Ascending aorta (tissue), 2 donors: Measurements from ENCODE around the gene PTGDS. TPM values are rescaled to one million over a fixed set of nuclear protein-coding genes. Genes with fewer than 3 reads are reported as not detected.
A peak's percentile ranks its signal among the peaks of the same experiment; 100 is the strongest.

ENCODE experiments used
- DNase-seq, 2 donors: peaks; one replicate each; pipeline ENCODE4 v3.0.0-alpha.2; 2019; ENCODE audit warnings: low spot score in 2 of 2
- H3K27ac ChIP-seq, 2 donors: fragments of 200-600 bp; sonication (generic); one replicate each; pipeline ENCODE4 v1.5.1; 2016 to 2017; ENCODE audit warnings: mild to moderate bottlenecking in 1 of 2
- H3K27me3 ChIP-seq: fragments of 200-600 bp; sonication (generic); one replicate; pipeline ENCODE4 v1.5.1; 2017
- H3K36me3 ChIP-seq, 2 donors: fragments of 200-600 bp; sonication (generic); one replicate each; pipeline ENCODE4 v1.5.1; 2016
- H3K4me1 ChIP-seq, 2 donors: fragments of 200-600 bp; sonication (generic); one replicate each; pipeline ENCODE4 v1.5.1; 2016 to 2017; ENCODE audit warnings: mild to moderate bottlenecking in 1 of 2
- H3K4me3 ChIP-seq, 2 donors: fragments of 200-600 bp; sonication (generic); one replicate each; pipeline ENCODE4 v1.5.1; 2016 to 2017; ENCODE audit warnings: mild to moderate bottlenecking in 1 of 2
- H3K9me3 ChIP-seq, 2 donors: fragments of 200-600 bp; sonication (generic); one replicate each; pipeline ENCODE4 v1.5.1; 2016
- CTCF ChIP-seq, 3 experiments: fragments of 200-600 bp in 2 of 3; fragments of 450-650 bp in 1 of 3; sonication (generic) in 2 of 3; IDR thresholded peaks; one replicate each; pipeline ENCODE4 v1.5.1; 2016 to 2019; ENCODE audit warnings: antibody characterized with exemption in 3 of 3, mild to moderate bottlenecking in 1 of 3, moderate library complexity in 1 of 3
- intact Hi-C: fragments of 100-400 bp; cut with DNase I; formaldehyde crosslinking; loops from one replicate; pipeline ENCODE4 v1.15.1; 2023
- total RNA-seq: library from RNA; depleted of rRNA; stranded (reverse); fragments of >200 nt; gene quantifications from one replicate; pipeline ENCODE4 v1.1.0, GENCODE V29; 2016

PTGDS gene
- total RNA-seq, 1 donor from 2014 or later = 68.3 TPM

- Histone ChIP-seq H3K4me3 (no peak overlapping the region), H3K36me3 (no peaks in the 10 kb centered on the region), H3K27me3 (no peaks in the 10 kb centered on the region), H3K9me3 (no peaks in the 10 kb centered on the region), H3K27ac (no peak overlapping the region), H3K4me1 (peaks cover 7 to 8% of the 10 kb centered on the region in 2 donors)
- DNase-seq = no peak
- TF ChIP-seq CTCF (IDR thresholded peaks at IDR 0.05) = no peak
- intact Hi-C loops = no loop called here
Measured at GRCh38 chr9:136974817-136975535, 2.3 kb upstream of the PTGDS start.

- no peak overlapping the region for H3K27ac ChIP-seq
Measured at GRCh38 chr9:136975644-136976043, 1.7 kb upstream of the PTGDS start.

GRCh38 chr9:136977649-136978072, 357 bp downstream of the PTGDS start:
- peaks cover 7 to 8% of the 10 kb centered on the region in 2 donors for H3K4me1 ChIP-seq
- H3K4me3 ChIP-seq = peak overlapping the region; percentile 46 to 73
- no peak overlapping the region for H3K27ac ChIP-seq
- TF ChIP-seq CTCF (IDR thresholded peaks at IDR 0.05) = no peak
- no peaks in the 10 kb centered on the region for H3K9me3 ChIP-seq
- no peak for DNase-seq
- no peaks in the 10 kb centered on the region for H3K27me3 ChIP-seq
- no peaks in the 10 kb centered on the region for H3K36me3 ChIP-seq
- intact Hi-C loops = no loop called here

More at GRCh38 chr9:136975644-136976043, 1.7 kb upstream of the PTGDS start:
- Histone ChIP-seq H3K4me1 (peaks cover 7 to 8% of the 10 kb centered on the region in 2 donors), H3K36me3 (no peaks in the 10 kb centered on the region), H3K4me3 (no peak overlapping the region), H3K27me3 (no peaks in the 10 kb centered on the region), H3K9me3 (no peaks in the 10 kb centered on the region)
- intact Hi-C loops = no loop called here
- peak in 1 of 3 experiments; percentile 7 for TF ChIP-seq CTCF (IDR thresholded peaks at IDR 0.05)
- DNase-seq = no peak

- no peak for DNase-seq
- peak overlapping the region; percentile 46 to 73 for H3K4me3 ChIP-seq
- no peaks in the 10 kb centered on the region for H3K36me3 ChIP-seq
- intact Hi-C loops = no loop called here
- H3K9me3 ChIP-seq = no peaks in the 10 kb centered on the region
- peaks cover 7 to 8% of the 10 kb centered on the region in 2 donors for H3K4me1 ChIP-seq
- H3K27ac ChIP-seq = no peak overlapping the region
- TF ChIP-seq CTCF (IDR thresholded peaks at IDR 0.05) = no peak
- H3K27me3 ChIP-seq = no peaks in the 10 kb centered on the region
Measured at GRCh38 chr9:136978073-136978864, 965 bp downstream of the PTGDS start.

- Histone ChIP-seq H3K9me3 (no peaks in the 10 kb centered on the region), H3K4me3 (no peak overlapping the region), H3K27ac (no peak overlapping the region), H3K36me3 (no peaks in the 10 kb centered on the region), H3K4me1 (peaks cover 7 to 8% of the 10 kb centered on the region in 2 donors), H3K27me3 (no peaks in the 10 kb centered on the region)
- intact Hi-C loops = no loop called here
- DNase-seq = no peak
- no peak for TF ChIP-seq CTCF (IDR thresholded peaks at IDR 0.05)
Measured at GRCh38 chr9:136978865-136979544, 1.7 kb downstream of the PTGDS start.
